ENCODE results near the gene CFB. TPM values are rescaled to one million over a fixed set of nuclear protein-coding genes. Genes with fewer than 3 reads are reported as not detected.
A peak's percentile ranks its signal among the peaks of the same experiment; 100 is the strongest.

Gene CFB
- total RNA-seq, 4 donors from 2014 or later: 8.1 to 42.6 (median 23.1) TPM

- peak overlapping the region; percentile 13 to 92 (median 88) for H3K27ac ChIP-seq
- no peaks in the 10 kb centered on the region for H3K27me3 ChIP-seq
- no peaks in the 10 kb centered on the region for H3K9me3 ChIP-seq
- peaks cover 3 to 64% (median 14%) of the 10 kb centered on the region in 3 donors for H3K4me1 ChIP-seq
- ATAC-seq: peak; percentile 8
- H3K4me3 ChIP-seq: peak overlapping the region; percentile 49 to 79
- TF ChIP-seq POLR2A (IDR thresholded peaks at IDR 0.05) (no peak), EP300 (IDR thresholded peaks at IDR 0.05) (no peak), POLR2AphosphoS5 (IDR thresholded peaks at IDR 0.05) (no peak)
- TF ChIP-seq, protein P1, sequence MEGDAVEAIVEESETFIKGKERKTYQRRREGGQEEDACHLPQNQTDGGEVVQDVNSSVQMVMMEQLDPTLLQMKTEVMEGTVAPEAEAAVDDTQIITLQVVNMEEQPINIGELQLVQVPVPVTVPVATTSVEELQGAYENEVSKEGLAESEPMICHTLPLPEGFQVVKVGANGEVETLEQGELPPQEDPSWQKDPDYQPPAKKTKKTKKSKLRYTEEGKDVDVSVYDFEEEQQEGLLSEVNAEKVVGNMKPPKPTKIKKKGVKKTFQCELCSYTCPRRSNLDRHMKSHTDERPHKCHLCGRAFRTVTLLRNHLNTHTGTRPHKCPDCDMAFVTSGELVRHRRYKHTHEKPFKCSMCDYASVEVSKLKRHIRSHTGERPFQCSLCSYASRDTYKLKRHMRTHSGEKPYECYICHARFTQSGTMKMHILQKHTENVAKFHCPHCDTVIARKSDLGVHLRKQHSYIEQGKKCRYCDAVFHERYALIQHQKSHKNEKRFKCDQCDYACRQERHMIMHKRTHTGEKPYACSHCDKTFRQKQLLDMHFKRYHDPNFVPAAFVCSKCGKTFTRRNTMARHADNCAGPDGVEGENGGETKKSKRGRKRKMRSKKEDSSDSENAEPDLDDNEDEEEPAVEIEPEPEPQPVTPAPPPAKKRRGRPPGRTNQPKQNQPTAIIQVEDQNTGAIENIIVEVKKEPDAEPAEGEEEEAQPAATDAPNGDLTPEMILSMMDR (IDR thresholded peaks at IDR 0.05): no peak
- peaks cover 0 to 1% of the 10 kb centered on the region in 2 donors for H3K36me3 ChIP-seq
- no CpG with 5 or more reads among the region's 45 CpGs for WGBS, 2 donors (ENCODE audit: low coverage in 1 of 2)
Measured at GRCh38 chr6:31901415-31901952, 44.4 kb upstream of the CFB start.

- Histone ChIP-seq H3K36me3 (no peaks in the 10 kb centered on the region), H3K9me3 (no peaks in the 10 kb centered on the region), H3K27me3 (no peaks in the 10 kb centered on the region), H3K27ac (peak within 1 kb of the TSS; percentile 67 to 92 (median 88)), H3K4me1 (peaks cover 3 to 58% (median 14%) of the 10 kb centered on the region in 3 donors), H3K4me3 (peak within 1 kb of the TSS; percentile 49 to 79)
- no peak for TF ChIP-seq EP300 (IDR thresholded peaks at IDR 0.05)
- TF ChIP-seq, protein P1 (IDR thresholded peaks at IDR 0.05): peak in 3 of 4 experiments; percentile 5 to 16 (median 15)
- TF ChIP-seq POLR2AphosphoS5 (IDR thresholded peaks at IDR 0.05): peak; percentile 60
- peak; percentile 46 to 72 for TF ChIP-seq POLR2A (IDR thresholded peaks at IDR 0.05)
- ATAC-seq: peak; percentile 87
- no CpG with 5 or more reads among the region's 77 CpGs for WGBS, 2 donors (ENCODE audit: low coverage in 1 of 2)
Measured at GRCh38 chr6:31901953-31902643, 43.8 kb upstream of the CFB start, which contains the start of gene ZBTB12. Gene ZBTB12, minus strand, starts transcription at chr6:31902086. Its CDS starts 781 bp downstream, at chr6:31901305.

GRCh38 chr6:31903957-31904356 lies 41.9 kb upstream of the CFB start:
- Histone ChIP-seq H3K27ac (peak overlapping the region in 3 of 4 donors; percentile 87 to 92 (median 89)), H3K9me3 (no peaks in the 10 kb centered on the region), H3K36me3 (no peaks in the 10 kb centered on the region), H3K4me3 (no peak overlapping the region), H3K4me1 (peaks cover 0 to 48% (median 11%) of the 10 kb centered on the region in 3 donors), H3K27me3 (no peaks in the 10 kb centered on the region)
- TF ChIP-seq, protein P1 (IDR thresholded peaks at IDR 0.05): no peak
- TF ChIP-seq POLR2AphosphoS5 (IDR thresholded peaks at IDR 0.05) (no peak), EP300 (IDR thresholded peaks at IDR 0.05) (no peak), POLR2A (IDR thresholded peaks at IDR 0.05) (no peak)
- ATAC-seq: no peak
- WGBS, 2 donors (ENCODE audit: low coverage in 1 of 2): 50 to 74% methylated on average over 3 of the region's 3 CpGs

- Histone ChIP-seq H3K36me3 (no peaks in the 10 kb centered on the region), H3K27ac (no peak overlapping the region), H3K27me3 (no peaks in the 10 kb centered on the region), H3K4me3 (no peak overlapping the region), H3K9me3 (no peaks in the 10 kb centered on the region), H3K4me1 (peaks cover 0 to 37% (median 11%) of the 10 kb centered on the region in 3 donors)
- ATAC-seq: no peak
- 100% methylated on average over 1 of the region's 1 CpG; no CpG with 5 or more reads in 1 of the 2 donors for WGBS, 2 donors (ENCODE audit: low coverage in 1 of 2)
- no peak for TF ChIP-seq POLR2AphosphoS5 (IDR thresholded peaks at IDR 0.05)
- TF ChIP-seq POLR2A (IDR thresholded peaks at IDR 0.05): no peak
- TF ChIP-seq EP300 (IDR thresholded peaks at IDR 0.05): no peak
- TF ChIP-seq, protein P1 (IDR thresholded peaks at IDR 0.05): no peak
Measured at GRCh38 chr6:31905041-31905440, 40.9 kb upstream of the CFB start.

Data from gastroesophageal sphincter (tissue), 4 donors.